Measurements from ENCODE around the gene P2RY12.

The P2RY12 gene

DNA sequence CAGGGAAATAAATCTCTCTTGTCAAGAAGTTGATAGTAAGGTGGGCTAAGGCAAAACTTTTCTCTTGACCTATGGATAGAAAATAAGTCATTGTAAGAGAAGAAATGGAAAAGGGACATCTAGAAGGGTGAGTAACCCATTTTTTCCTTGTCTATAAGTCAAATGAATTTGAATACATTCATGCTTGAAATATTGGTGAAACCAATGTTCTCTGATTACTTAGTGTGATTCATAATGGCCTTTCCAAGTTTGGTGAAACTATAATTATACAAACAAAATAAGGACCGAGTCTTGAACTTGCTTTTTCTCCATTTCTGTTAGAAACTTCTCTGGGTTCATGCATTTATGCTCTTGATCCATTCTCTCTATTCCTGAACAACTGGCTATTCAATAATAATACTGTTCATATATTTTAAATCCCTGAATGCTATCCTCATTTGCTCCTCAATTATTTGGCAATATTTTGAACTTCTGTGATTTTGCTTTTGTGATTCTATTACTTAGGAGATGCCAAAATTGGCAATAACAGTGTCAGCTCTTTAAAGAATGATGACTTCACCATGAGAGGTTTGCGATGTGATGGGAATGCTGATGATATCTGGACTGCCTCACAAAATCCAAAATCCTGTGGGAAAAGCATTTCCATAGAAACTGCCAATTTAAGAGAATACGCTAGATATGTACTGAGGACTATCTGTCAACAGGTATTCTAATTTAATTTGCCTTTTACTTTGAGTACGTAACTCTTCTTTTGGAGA is 12.3 kb downstream of the P2RY12 start:
- H3K9ac ChIP-seq (ENCODE audit: low read depth, low read length), result no peak overlapping the region
- H3K9me3 ChIP-seq (ENCODE audit: insufficient read depth, low read length, severe bottlenecking), result no peaks in the 10 kb centered on the region
- no peaks in the 10 kb centered on the region for H3K4me1 ChIP-seq (ENCODE audit: insufficient read depth, low read length)
- H3K4me3 ChIP-seq (ENCODE audit: low read depth in 1 of 2, low read length in 2 of 2), result no peak overlapping the region
- ATAC-seq (ENCODE audit: insufficient read depth, low read depth), result no peak
- no peak for DNase-seq
- TF ChIP-seq EZH2 (IDR thresholded peaks at IDR 0.05; ENCODE audit: borderline replicate concordance, low read depth, low read length, severe bottlenecking), result no peak
- TF ChIP-seq, protein P1, sequence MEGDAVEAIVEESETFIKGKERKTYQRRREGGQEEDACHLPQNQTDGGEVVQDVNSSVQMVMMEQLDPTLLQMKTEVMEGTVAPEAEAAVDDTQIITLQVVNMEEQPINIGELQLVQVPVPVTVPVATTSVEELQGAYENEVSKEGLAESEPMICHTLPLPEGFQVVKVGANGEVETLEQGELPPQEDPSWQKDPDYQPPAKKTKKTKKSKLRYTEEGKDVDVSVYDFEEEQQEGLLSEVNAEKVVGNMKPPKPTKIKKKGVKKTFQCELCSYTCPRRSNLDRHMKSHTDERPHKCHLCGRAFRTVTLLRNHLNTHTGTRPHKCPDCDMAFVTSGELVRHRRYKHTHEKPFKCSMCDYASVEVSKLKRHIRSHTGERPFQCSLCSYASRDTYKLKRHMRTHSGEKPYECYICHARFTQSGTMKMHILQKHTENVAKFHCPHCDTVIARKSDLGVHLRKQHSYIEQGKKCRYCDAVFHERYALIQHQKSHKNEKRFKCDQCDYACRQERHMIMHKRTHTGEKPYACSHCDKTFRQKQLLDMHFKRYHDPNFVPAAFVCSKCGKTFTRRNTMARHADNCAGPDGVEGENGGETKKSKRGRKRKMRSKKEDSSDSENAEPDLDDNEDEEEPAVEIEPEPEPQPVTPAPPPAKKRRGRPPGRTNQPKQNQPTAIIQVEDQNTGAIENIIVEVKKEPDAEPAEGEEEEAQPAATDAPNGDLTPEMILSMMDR (IDR thresholded peaks at IDR 0.05; ENCODE audit: borderline replicate concordance, extremely low read depth, low read length, poor library complexity, severe bottlenecking), result no peak
- H3K27me3 ChIP-seq (ENCODE audit: insufficient read depth, low read length, poor library complexity), result no peaks in the 10 kb centered on the region
- no peaks in the 10 kb centered on the region for H4K20me1 ChIP-seq (ENCODE audit: insufficient read depth, low read length)
- no peak overlapping the region for H3K4me2 ChIP-seq (ENCODE audit: insufficient read depth, low read length)
- H2AFZ ChIP-seq (ENCODE audit: low read depth, low read length), result no peak overlapping the region
- no peaks in the 10 kb centered on the region for H3K36me3 ChIP-seq (ENCODE audit: insufficient read depth, low read length)
- H3K27ac ChIP-seq (ENCODE audit: low read length), result no peak overlapping the region
- no peaks in the 10 kb centered on the region for H3K79me2 ChIP-seq (ENCODE audit: insufficient read depth, low read length)

- Histone ChIP-seq H3K79me2 (ENCODE audit: insufficient read depth, low read length) (no peaks in the 10 kb centered on the region), H4K20me1 (ENCODE audit: insufficient read depth, low read length) (no peaks in the 10 kb centered on the region), H3K4me3 (ENCODE audit: low read depth in 1 of 2, low read length in 2 of 2) (no peak overlapping the region), H3K9me3 (ENCODE audit: insufficient read depth, low read length, severe bottlenecking) (no peaks in the 10 kb centered on the region), H3K9ac (ENCODE audit: low read depth, low read length) (no peak overlapping the region), H3K4me1 (ENCODE audit: insufficient read depth, low read length) (no peaks in the 10 kb centered on the region), H3K27ac (ENCODE audit: low read length) (no peak overlapping the region), H3K4me2 (ENCODE audit: insufficient read depth, low read length) (no peak overlapping the region), H3K27me3 (ENCODE audit: insufficient read depth, low read length, poor library complexity) (no peaks in the 10 kb centered on the region), H3K36me3 (ENCODE audit: insufficient read depth, low read length) (no peaks in the 10 kb centered on the region), H2AFZ (ENCODE audit: low read depth, low read length) (no peak overlapping the region)
- ATAC-seq (ENCODE audit: insufficient read depth, low read depth) (no peak), DNase-seq (no peak)
- TF ChIP-seq, protein P1 (IDR thresholded peaks at IDR 0.05; ENCODE audit: borderline replicate concordance, extremely low read depth, low read length, poor library complexity, severe bottlenecking), result no peak
- no peak for TF ChIP-seq EZH2 (IDR thresholded peaks at IDR 0.05; ENCODE audit: borderline replicate concordance, low read depth, low read length, severe bottlenecking)
Observed at GRCh38 chr3:151371526-151371925, 13.0 kb downstream of the P2RY12 start.

DNA sequence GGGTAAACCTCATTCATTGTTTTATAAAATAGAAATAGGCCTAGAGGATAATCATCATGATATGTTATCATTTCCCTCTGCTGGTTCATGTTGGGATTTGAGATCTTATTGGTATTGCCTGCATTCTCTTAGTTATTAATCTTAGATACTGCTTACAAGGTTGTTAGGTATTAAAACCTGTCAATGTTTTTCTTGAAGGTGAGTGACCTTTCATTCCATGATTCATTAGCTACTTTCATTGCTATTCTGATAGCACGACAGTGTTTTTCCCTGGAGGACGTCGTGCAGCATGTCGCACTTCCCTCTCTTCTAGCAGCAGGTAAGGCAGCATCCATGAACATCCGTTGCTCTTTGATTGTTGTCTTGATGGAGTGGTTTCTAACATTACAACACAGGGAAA is 17.1 kb downstream of the P2RY12 start:
- no peak overlapping the region for H3K4me3 ChIP-seq (ENCODE audit: low read depth in 1 of 2, low read length in 2 of 2)
- H2AFZ ChIP-seq (ENCODE audit: low read depth, low read length), result no peak overlapping the region
- no peaks in the 10 kb centered on the region for H3K4me1 ChIP-seq (ENCODE audit: insufficient read depth, low read length)
- H3K36me3 ChIP-seq (ENCODE audit: insufficient read depth, low read length), result no peaks in the 10 kb centered on the region
- H3K79me2 ChIP-seq (ENCODE audit: insufficient read depth, low read length), result no peaks in the 10 kb centered on the region
- H3K4me2 ChIP-seq (ENCODE audit: insufficient read depth, low read length), result no peak overlapping the region
- no peak overlapping the region for H3K9ac ChIP-seq (ENCODE audit: low read depth, low read length)
- H3K27ac ChIP-seq (ENCODE audit: low read length), result no peak overlapping the region
- no peak for DNase-seq
- H4K20me1 ChIP-seq (ENCODE audit: insufficient read depth, low read length), result no peaks in the 10 kb centered on the region
- TF ChIP-seq, protein P1 (IDR thresholded peaks at IDR 0.05; ENCODE audit: borderline replicate concordance, extremely low read depth, low read length, poor library complexity, severe bottlenecking), result no peak
- TF ChIP-seq EZH2 (IDR thresholded peaks at IDR 0.05; ENCODE audit: borderline replicate concordance, low read depth, low read length, severe bottlenecking), result no peak
- no peaks in the 10 kb centered on the region for H3K9me3 ChIP-seq (ENCODE audit: insufficient read depth, low read length, severe bottlenecking)
- no peak for ATAC-seq (ENCODE audit: insufficient read depth, low read depth)
- no peaks in the 10 kb centered on the region for H3K27me3 ChIP-seq (ENCODE audit: insufficient read depth, low read length, poor library complexity)

Data from DND-41 (cell line).